Caco-2 (cell line): ENCODE measurements around the gene MAPT. TPM values are rescaled to one million over a fixed set of nuclear protein-coding genes. Genes with fewer than 3 reads are reported as not detected.

Source experiments
- BruUV-seq: library from RNA; stranded (reverse); fragments of 400-500 nt; replicated peaks from 2 replicates; lab custom pipeline; 2021; lab: Mats Ljungman, UMichigan
- CTCF ChIA-PET: fragments of 300-600 bp; sonication (Branson Sonifier 250); formaldehyde crosslinking; loops from one replicate; lab custom pipeline; 2022; ENCODE audit warnings: antibody characterized with exemption; lab: Charles Lee
- POLR2A ChIA-PET: fragments of 300-600 bp; sonication (Branson Sonifier 250); formaldehyde crosslinking; loops from one replicate; lab custom pipeline; 2022; ENCODE audit warnings: antibody characterized with exemption; lab: Charles Lee
- DNase-seq, 2 experiments: peaks; one replicate each; pipeline versions ENCODE4 v3.0.0 to v3.0.0-alpha.2; 2020 to 2022
- H3K27me3 ChIP-seq: replicated peaks from 2 replicates; pipeline ENCODE4 v1.6.0; 2011; ENCODE audit warnings: low read length; ENCODE audit not compliant: control insufficient read depth, insufficient read depth
- H3K36me3 ChIP-seq: 2 replicates; pipeline ENCODE4 v1.5.1; 2011; ENCODE audit warnings: low read length; ENCODE audit not compliant: control insufficient read depth, insufficient read depth
- H3K4me1 ChIP-seq: fragments of 250-450 bp; sonication (Bioruptor Pico); 2 replicates; pipeline ENCODE4 v1.5.1; 2020; ENCODE audit warnings: mild to moderate bottlenecking
- H3K4me3 ChIP-seq: 2 replicates; pipeline ENCODE4 v1.5.1; 2011; ENCODE audit warnings: low read depth, mild to moderate bottlenecking, control low read depth, low read length
- H3K9me3 ChIP-seq: fragments of 250-450 bp; sonication (Bioruptor Pico); 2 replicates; pipeline ENCODE4 v1.5.1; 2020; ENCODE audit warnings: mild to moderate bottlenecking, moderate library complexity
- H3K27ac Mint-ChIP-seq: one replicate; pipeline ENCODE4 v1.8.0; 2022; ENCODE audit warnings: mixed read lengths; ENCODE audit not compliant: unreplicated experiment
- H3K27me3 Mint-ChIP-seq: one replicate; pipeline ENCODE4 v1.8.0; 2022; ENCODE audit warnings: mixed read lengths; ENCODE audit not compliant: insufficient read depth, unreplicated experiment
- H3K36me3 Mint-ChIP-seq: one replicate; pipeline ENCODE4 v1.8.0; 2022; ENCODE audit warnings: mild to moderate bottlenecking, mixed read lengths; ENCODE audit not compliant: insufficient read depth, unreplicated experiment
- H3K4me1 Mint-ChIP-seq: one replicate; pipeline ENCODE4 v1.8.0; 2022; ENCODE audit warnings: low read depth, mixed read lengths; ENCODE audit not compliant: unreplicated experiment
- H3K4me3 Mint-ChIP-seq: one replicate; pipeline ENCODE4 v1.8.0; 2022; ENCODE audit warnings: mild to moderate bottlenecking, moderate library complexity, mixed read lengths; ENCODE audit not compliant: unreplicated experiment
- H3K9me3 Mint-ChIP-seq: one replicate; pipeline ENCODE4 v1.8.0; 2022; ENCODE audit warnings: mixed read lengths; ENCODE audit not compliant: unreplicated experiment
- intact Hi-C: fragments of 100-400 bp; cut with micrococcal nuclease; formaldehyde crosslinking; loops from one replicate; pipeline ENCODE4 v1.10.0; 2022; ENCODE audit not compliant: unreplicated experiment
- total RNA-seq: library from RNA; stranded (reverse); gene quantifications from 2 replicates; pipeline ENCODE4 v1.2.3, GENCODE V29; 2022
- TF ChIP-seq, protein P1 (sequence below), 2 experiments: fragments of 200-600 bp in 1 of 2; IDR thresholded peaks; 1 replicate in 1 of 2; 2 replicates in 1 of 2; pipeline versions ENCODE4 v1.5.1 to v1.8.0; 2011 to 2022; ENCODE audit warnings: antibody characterized with exemption in 1 of 2, control low read depth in 1 of 2, inconsistent platforms in 1 of 2, low read depth in 1 of 2, low read length in 1 of 2, mild to moderate bottlenecking in 1 of 2, moderate library complexity in 1 of 2; ENCODE audit not compliant: insufficient read depth in 1 of 2, severe bottlenecking in 1 of 2, unreplicated experiment in 1 of 2

Gene MAPT
- total RNA-seq, 1 experiment from 2014 or later: 0.95 TPM

DNA sequence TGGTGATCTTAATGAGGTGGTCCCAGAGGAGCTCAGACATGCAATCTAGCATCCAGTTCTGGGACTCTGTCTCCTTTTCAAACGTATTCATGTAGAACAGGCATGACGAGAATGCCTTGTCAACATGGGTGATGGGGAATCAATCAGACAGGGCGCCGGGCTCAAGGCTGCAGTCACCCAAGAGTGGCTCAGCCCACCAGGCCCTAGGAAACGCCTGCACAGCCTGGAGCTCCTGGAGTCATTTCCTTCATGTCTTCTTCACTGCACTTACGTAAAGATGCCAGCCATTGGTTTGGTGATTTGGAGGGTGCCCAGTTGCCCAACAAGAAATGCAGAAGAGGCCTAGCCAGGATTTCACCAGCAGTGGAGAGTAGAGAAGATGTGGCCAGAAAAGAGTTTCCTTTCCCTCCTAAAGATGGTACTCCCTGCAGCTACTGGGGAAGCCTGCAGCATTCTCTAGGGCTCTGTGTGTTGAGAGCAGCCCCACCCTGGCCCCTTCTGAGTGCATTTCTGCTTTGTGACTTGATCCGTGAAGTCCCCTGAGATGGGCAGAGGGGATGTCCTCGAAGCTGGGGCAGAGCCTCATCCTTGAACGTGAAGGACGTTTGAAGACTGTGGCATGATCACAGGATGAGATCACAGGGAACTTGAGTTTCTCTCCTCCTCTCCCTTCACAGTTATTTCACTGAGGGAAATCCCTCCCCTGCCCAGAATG, 80.7 kb downstream of the MAPT start:
- Mint-ChIP-seq H3K36me3 (no peaks in the 10 kb centered on the region), H3K9me3 (peaks cover 3% of the 10 kb centered on the region), H3K27me3 (no peaks in the 10 kb centered on the region), H3K4me3 (no peak overlapping the region), H3K4me1 (no peaks in the 10 kb centered on the region), H3K27ac (no peak overlapping the region)
- no peaks in the 10 kb centered on the region for H3K36me3 ChIP-seq
- peaks cover 8% of the 10 kb centered on the region; the same call in 1 of the 2 replicates for H3K9me3 ChIP-seq
- POLR2A ChIA-PET: no interaction called here
- no peak overlapping the region for H3K4me3 ChIP-seq
- no peak for DNase-seq
- CTCF ChIA-PET: no interaction called here
- no TSS peak for BruUV-seq
- no peaks in the 10 kb centered on the region for H3K27me3 ChIP-seq
- TF ChIP-seq, protein P1, sequence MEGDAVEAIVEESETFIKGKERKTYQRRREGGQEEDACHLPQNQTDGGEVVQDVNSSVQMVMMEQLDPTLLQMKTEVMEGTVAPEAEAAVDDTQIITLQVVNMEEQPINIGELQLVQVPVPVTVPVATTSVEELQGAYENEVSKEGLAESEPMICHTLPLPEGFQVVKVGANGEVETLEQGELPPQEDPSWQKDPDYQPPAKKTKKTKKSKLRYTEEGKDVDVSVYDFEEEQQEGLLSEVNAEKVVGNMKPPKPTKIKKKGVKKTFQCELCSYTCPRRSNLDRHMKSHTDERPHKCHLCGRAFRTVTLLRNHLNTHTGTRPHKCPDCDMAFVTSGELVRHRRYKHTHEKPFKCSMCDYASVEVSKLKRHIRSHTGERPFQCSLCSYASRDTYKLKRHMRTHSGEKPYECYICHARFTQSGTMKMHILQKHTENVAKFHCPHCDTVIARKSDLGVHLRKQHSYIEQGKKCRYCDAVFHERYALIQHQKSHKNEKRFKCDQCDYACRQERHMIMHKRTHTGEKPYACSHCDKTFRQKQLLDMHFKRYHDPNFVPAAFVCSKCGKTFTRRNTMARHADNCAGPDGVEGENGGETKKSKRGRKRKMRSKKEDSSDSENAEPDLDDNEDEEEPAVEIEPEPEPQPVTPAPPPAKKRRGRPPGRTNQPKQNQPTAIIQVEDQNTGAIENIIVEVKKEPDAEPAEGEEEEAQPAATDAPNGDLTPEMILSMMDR (IDR thresholded peaks at IDR 0.05; ENCODE audit: insufficient read depth in 1 of 2, low read depth in 1 of 2, low read length in 1 of 2, severe bottlenecking in 1 of 2, unreplicated experiment in 1 of 2): no peak
- H3K4me1 ChIP-seq: 0 out of 2 replicates have a peak, but pooled peaks cover 8% of the 10 kb centered on the region
- intact Hi-C loops: no loop called here

DNA sequence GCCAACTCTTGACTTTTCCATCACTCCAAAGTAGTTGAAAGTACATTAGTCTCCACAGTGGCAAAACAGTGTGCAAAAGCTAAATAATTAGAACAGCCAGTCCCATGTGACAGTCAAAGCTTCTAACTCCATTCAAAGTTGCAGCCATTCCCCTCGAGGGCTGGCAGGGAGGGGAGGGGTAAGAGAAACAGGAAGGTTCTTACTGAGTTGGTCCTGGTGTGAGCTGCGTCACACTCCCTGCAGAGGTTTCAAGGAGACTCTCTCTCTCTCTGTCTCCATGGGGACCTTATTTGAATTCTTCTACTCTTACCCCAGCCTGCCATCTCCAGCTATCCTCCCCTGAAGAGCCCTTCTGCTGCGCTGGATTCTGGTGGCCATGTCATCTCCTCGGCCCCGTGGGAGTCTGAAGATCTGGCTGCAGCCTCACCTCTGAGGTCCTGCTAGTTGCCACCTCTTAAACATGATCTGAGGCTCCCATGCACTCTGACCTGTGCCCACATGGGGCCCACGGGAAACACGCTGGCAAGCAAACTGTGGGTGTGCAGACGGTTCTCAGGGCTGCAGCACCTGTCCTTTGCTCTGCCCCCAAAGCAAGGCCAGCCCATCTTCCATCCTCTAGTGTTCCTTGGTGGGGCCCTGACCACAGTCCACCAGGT, 81.4 kb downstream of the MAPT start:
- DNase-seq: no peak
- no peaks in the 10 kb centered on the region for H3K36me3 Mint-ChIP-seq
- no peaks in the 10 kb centered on the region for H3K9me3 Mint-ChIP-seq
- H3K27ac Mint-ChIP-seq: no peak overlapping the region
- ChIA-PET CTCF (no interaction called here), POLR2A (no interaction called here)
- peaks cover 8% of the 10 kb centered on the region; the same call in 1 of the 2 replicates for H3K9me3 ChIP-seq
- intact Hi-C loops: no loop called here
- H3K4me3 Mint-ChIP-seq: no peak overlapping the region
- H3K4me1 ChIP-seq: 0 out of 2 replicates have a peak, but pooled peaks cover 8% of the 10 kb centered on the region
- H3K4me1 Mint-ChIP-seq: no peaks in the 10 kb centered on the region
- no peaks in the 10 kb centered on the region for H3K27me3 ChIP-seq
- H3K36me3 ChIP-seq: no peaks in the 10 kb centered on the region
- TF ChIP-seq, protein P1 (IDR thresholded peaks at IDR 0.05; ENCODE audit: insufficient read depth in 1 of 2, low read depth in 1 of 2, low read length in 1 of 2, severe bottlenecking in 1 of 2, unreplicated experiment in 1 of 2): no peak
- H3K4me3 ChIP-seq: no peak overlapping the region
- no TSS peak for BruUV-seq
- H3K27me3 Mint-ChIP-seq: no peaks in the 10 kb centered on the region

DNA sequence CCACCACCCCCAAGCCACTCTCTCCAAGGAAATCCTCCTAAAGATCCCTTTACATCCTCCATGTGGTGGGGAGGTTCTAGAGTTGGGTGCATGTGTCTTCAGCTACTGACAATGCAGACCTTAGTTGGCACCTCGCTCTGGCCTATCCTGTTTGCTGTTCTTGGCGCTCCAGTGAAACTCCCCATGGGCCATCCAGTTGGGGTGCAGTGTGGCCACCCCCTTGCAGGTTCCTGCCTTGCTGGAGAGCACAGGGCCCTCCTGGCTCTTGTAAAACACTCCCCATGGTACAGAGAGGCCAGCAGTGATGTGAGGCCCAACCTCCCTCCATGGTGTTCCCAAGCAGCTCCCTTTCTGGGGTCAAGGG, 82.0 kb downstream of the MAPT start:
- no peaks in the 10 kb centered on the region for H3K27me3 Mint-ChIP-seq
- no TSS peak for BruUV-seq
- CTCF ChIA-PET: no interaction called here

More for the DNA sequence above, 82.0 kb downstream of the MAPT start:
- Histone ChIP-seq H3K36me3 (no peaks in the 10 kb centered on the region), H3K4me1 (0 out of 2 replicates have a peak, but pooled peaks cover 8% of the 10 kb centered on the region), H3K27me3 (no peaks in the 10 kb centered on the region), H3K4me3 (no peak overlapping the region), H3K9me3 (peaks cover 8% of the 10 kb centered on the region; the same call in 1 of the 2 replicates)
- TF ChIP-seq, protein P1 (IDR thresholded peaks at IDR 0.05; ENCODE audit: insufficient read depth in 1 of 2, low read depth in 1 of 2, low read length in 1 of 2, severe bottlenecking in 1 of 2, unreplicated experiment in 1 of 2): no peak
- intact Hi-C loops: no loop called here
- no peaks in the 10 kb centered on the region for H3K4me1 Mint-ChIP-seq
- H3K27ac Mint-ChIP-seq: no peak overlapping the region
- no peak for DNase-seq
- H3K36me3 Mint-ChIP-seq: no peaks in the 10 kb centered on the region
- H3K4me3 Mint-ChIP-seq: no peak overlapping the region
- POLR2A ChIA-PET: no interaction called here
- H3K9me3 Mint-ChIP-seq: no peaks in the 10 kb centered on the region
